ENCODE measurements around the gene PTGER2. TPM values are rescaled to one million over a fixed set of nuclear protein-coding genes. Genes with fewer than 3 reads are reported as not detected.

PTGER2 gene
- total and polyA plus RNA-seq, 10 of the 15 experiments (the other 5 are each of a cell fraction or from before 2014, with no cell fraction given) = 0.03 to 1.6 (median 0.33) TPM

GRCh38 chr14:52354242-52354641, 40.1 kb downstream of the PTGER2 start:
- ChIA-PET POLR2A (no interaction called here), RAD21 (ENCODE audit: unreplicated experiment) (no interaction called here), SMC1A (ENCODE audit: uncharacterized antibody, unreplicated experiment) (no interaction called here), CTCF (no interaction called here)
- H3K4me1 ChIP-seq (ENCODE audit: control insufficient read depth, insufficient read depth, low read length) = no peaks in the 10 kb centered on the region
- H2AFZ ChIP-seq (ENCODE audit: control insufficient read depth, low read depth, low read length) = no peak overlapping the region
- H4K20me1 ChIP-seq (ENCODE audit: control insufficient read depth, insufficient read depth) = no peaks in the 10 kb centered on the region
- intact Hi-C loops (cut with micrococcal nuclease; ENCODE audit: unreplicated experiment) (no loop called here), in situ Hi-C loops (cut with MboI) (no loop called here)
- no peak for DNase-seq (ENCODE audit: low read depth, low spot score)
- H3K4me3 ChIP-seq = no peak overlapping the region
- no peaks in the 10 kb centered on the region for H3K36me3 ChIP-seq (ENCODE audit: control insufficient read depth in 2 of 2, insufficient read depth in 2 of 2, low read length in 1 of 2)
- H3K9ac ChIP-seq (ENCODE audit: control insufficient read depth, insufficient read depth, low read length) = no peak overlapping the region
- no peak overlapping the region for H3K27ac ChIP-seq (ENCODE audit: control insufficient read depth, insufficient read depth)
- no TSS peak for BruUV-seq (replicated peaks)
- H3K9me3 ChIP-seq (replicated peaks; ENCODE audit: control insufficient read depth, insufficient read depth, low read length) = no peaks in the 10 kb centered on the region
- FAIRE-seq = no peak
- no peaks in the 10 kb centered on the region for H3K79me2 ChIP-seq (ENCODE audit: control insufficient read depth, insufficient read depth, low read length)
- no peak overlapping the region for H3K4me2 ChIP-seq (ENCODE audit: control insufficient read depth, insufficient read depth)
- H3K27me3 ChIP-seq (replicated peaks in 1 of 2; ENCODE audit: control insufficient read depth in 2 of 2, insufficient read depth in 2 of 2, low read length in 1 of 2) = peaks cover 0 to 6% of the 10 kb centered on the region in 2 experiments
- ATAC-seq = no peak
- no peak for TF ChIP-seq RAD21 (IDR thresholded peaks at IDR 0.05; ENCODE audit: insufficient read depth, low read depth, low read length)
- TF ChIP-seq FOS (IDR thresholded peaks at IDR 0.05; ENCODE audit: borderline replicate concordance, extremely low read depth, insufficient read length) = no peak
- TF ChIP-seq STAT1 (conservative IDR thresholded peaks at IDR 0.05) = no peak
- TF ChIP-seq RBBP5 (conservative IDR thresholded peaks at IDR 0.05) = no peak
- no peak for TF ChIP-seq ZBTB11 (CRISPR knock-in tag; IDR thresholded peaks at IDR 0.05)
- no peak for TF ChIP-seq MLLT1 (IDR thresholded peaks at IDR 0.05)
- TF ChIP-seq NFXL1 (IDR thresholded peaks at IDR 0.05; ENCODE audit: borderline replicate concordance) = no peak
- no peak for TF ChIP-seq NFIC (IDR thresholded peaks at IDR 0.05; ENCODE audit: low read depth, low read length)
- TF ChIP-seq BCL3 (IDR thresholded peaks at IDR 0.05; ENCODE audit: borderline replicate concordance, insufficient read depth, low read depth, low read length, poor library complexity, severe bottlenecking) = no peak
- TF ChIP-seq CTCF (IDR thresholded peaks at IDR 0.05 in 2 of 3, conservative IDR thresholded peaks at IDR 0.05 in 1 of 3; ENCODE audit: control insufficient read depth in 2 of 3, extremely low read depth in 1 of 3, insufficient read depth in 1 of 3, low read depth in 3 of 3, low read length in 3 of 3) = no peak
- TF ChIP-seq E4F1 (IDR thresholded peaks at IDR 0.05; ENCODE audit: borderline replicate concordance, partially characterized antibody) = no peak
- no peak for TF ChIP-seq MTA3 (IDR thresholded peaks at IDR 0.05; ENCODE audit: borderline replicate concordance, low read length)
- no peak for TF ChIP-seq ZNF207 (IDR thresholded peaks at IDR 0.05; ENCODE audit: borderline replicate concordance)
- TF ChIP-seq IKZF2 (IDR thresholded peaks at IDR 0.05) = no peak
